GM18867 (cell line): Measurements from ENCODE around the gene ZNF132.
"Not testable (repeated sequence)": the region's sequence is repeated elsewhere in the genome, so short reads cannot be mapped to it uniquely, and the experiment has no call there.

ENCODE experiments used
- ATAC-seq: cut with Tn5 transposase; IDR thresholded peaks from one replicate; pipeline ENCODE4 v1.9.1; 2021; ENCODE audit warnings: mild to moderate bottlenecking, moderate library complexity; ENCODE audit not compliant: unreplicated experiment

ZNF132 gene

DNA sequence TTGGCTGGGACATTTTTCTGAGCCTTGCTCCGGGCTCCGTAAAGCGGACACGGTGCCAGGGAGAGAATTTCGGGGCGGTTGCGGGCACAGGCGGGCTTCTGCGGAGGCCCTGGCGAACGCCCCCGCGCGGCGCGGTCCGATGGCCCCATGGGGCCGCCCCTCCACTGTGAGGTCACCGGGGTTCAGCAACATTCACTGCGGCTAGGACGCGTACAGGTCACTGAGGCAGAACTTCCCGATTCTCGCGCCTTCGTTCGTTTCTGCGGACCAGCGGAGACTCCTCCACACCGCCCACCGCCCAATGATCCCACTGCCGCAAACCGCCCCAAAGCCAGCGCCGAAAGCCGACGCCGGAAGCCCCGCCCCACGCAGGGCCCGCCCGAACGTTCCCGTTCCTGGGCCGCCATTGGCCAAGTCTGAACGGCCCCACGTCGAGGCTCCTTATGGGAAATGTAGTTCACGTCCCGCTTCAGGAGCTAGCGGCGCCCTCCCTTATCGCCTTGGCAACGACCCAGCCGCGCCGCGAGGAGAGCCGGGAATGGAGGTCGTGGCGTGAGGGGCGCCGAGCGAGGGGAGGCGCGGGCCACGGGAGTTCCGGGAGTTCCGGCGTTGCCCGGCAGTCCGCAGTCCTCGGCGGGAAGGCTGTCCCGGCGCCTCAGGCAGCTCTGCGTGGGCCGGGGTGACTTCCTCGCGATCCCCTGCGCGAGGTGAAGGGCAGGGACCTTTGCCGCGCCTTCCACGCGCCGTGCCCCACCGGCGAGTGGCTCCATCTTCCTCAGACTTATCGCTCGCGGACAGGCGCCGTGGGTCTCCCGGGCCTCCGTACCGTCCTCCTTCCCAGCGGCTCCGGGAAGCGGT, 31.6 kb downstream of the ZNF132 start, which contains the start of gene ZNF584:
Gene ZNF584 (plus strand): TSS at position 498 of the 858 bp plus-strand sequence. CDS start 499 bp downstream, outside the sequence.
- ATAC-seq: peak; percentile 93

DNA sequence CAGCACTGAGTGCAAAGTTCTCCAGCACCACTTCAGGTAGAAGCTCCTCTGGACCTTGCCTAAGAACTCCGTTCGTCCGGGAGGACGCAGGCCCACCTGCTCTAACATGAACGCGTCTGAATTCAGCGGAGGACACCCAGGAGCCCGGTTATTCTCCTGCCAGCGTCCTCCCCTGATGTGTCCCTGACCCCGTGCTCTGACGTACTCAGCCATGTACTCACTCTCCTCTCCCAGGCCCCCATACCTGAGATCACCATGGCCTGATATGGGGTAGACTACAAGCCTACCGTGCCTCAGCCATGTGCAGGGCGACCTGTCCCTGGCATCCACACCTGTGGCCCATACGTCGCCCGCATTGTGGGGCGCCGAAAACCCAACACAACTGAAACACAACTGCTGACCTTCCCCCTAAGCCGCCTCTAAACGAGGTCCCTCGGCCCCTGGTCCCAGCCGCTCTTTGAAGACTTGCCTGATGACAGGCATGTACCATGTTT, 32.2 kb downstream of the ZNF132 start:
- ATAC-seq: peak; percentile 6

GRCh38 chr19:58406818-58407657, 32.9 kb downstream of the ZNF132 start:
- no peak for ATAC-seq

GRCh38 chr19:58403920-58404478, 36.0 kb downstream of the ZNF132 start:
- ATAC-seq: not testable (repeated sequence)

DNA sequence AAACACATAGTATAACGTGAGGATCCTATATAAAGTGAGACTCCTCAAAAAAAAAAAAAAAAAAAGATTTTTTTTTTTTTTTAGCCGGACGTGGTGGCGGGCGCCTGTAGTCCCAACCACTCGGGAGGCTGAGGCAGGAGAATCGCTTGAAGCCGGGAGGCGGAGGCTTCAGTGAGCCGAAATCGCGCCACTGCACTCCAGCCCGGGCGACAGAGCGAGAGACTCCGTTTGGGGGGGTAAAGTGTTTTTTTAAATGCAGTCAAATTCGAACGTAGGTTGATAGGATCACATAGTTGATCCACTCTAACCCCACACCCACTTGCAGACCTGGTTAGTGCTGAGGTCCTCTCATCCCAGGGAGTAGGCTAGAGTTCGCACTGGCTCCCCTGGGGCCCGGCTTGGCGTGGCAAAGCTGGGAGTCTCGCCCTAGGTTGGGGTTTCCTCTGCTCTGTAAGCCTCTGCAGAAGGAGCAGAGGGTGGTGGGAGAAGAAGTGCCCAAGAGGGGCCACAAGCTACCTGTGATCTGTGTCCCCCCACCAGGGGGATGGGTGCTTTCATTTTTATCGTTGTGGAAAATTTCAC, 38.0 kb downstream of the ZNF132 start:
- no peak for ATAC-seq

DNA sequence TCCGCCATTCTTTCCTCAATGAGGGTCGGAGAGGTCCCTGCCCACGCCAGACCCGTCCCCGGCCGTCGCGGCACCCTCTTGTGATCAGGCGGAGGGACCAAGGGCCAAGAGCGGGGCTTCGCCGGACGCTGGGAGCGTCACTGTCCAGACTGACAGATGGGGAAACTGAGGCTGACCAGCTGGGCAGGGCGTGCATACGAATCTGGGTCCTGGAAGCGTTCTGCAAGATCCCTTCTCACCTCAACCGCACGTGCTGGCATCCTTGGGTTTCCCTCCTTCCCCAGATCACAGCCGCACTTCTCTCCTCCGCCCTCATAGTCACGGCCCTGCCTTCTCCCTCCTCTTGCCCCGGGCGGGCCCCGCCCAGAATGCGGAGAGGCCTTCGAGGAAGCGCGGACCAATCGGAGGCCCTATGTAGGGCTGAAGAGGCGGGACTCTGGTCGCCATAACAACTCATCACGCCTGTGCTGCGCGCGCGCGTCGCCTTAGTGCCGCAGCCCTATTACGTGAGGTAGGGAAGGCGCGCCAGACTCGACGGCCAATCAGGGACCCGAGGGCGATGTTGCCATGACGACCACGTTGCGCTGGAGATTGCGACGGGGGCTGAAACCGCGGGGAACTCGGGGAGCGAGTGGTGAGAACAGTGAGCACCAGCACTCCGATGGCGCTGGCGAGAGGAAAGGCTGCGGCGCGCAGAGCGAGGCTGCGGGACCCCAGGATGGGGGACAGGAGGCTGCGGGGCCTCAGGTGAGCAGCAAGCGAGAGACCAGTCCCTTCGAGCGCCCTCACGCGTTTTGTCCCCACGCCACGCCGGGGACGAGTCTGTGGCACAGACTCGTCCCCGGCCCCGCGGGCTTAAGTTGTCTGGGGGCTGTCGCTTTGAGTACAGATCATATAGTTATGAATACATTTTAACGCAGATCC, 38.8 kb downstream of the ZNF132 start:
- ATAC-seq: peak; percentile 98

- ATAC-seq: no peak
These were observed 39.5 kb downstream of the ZNF132 start for GRCh38 chr19:58400316-58400915.

- ATAC-seq: no peak
These were observed 40.0 kb downstream of the ZNF132 start for GRCh38 chr19:58399903-58400302.

GRCh38 chr19:58398545-58398944, 41.4 kb downstream of the ZNF132 start:
- no peak for ATAC-seq

- no peak for ATAC-seq
These were observed 41.9 kb downstream of the ZNF132 start for GRCh38 chr19:58398087-58398486.

DNA sequence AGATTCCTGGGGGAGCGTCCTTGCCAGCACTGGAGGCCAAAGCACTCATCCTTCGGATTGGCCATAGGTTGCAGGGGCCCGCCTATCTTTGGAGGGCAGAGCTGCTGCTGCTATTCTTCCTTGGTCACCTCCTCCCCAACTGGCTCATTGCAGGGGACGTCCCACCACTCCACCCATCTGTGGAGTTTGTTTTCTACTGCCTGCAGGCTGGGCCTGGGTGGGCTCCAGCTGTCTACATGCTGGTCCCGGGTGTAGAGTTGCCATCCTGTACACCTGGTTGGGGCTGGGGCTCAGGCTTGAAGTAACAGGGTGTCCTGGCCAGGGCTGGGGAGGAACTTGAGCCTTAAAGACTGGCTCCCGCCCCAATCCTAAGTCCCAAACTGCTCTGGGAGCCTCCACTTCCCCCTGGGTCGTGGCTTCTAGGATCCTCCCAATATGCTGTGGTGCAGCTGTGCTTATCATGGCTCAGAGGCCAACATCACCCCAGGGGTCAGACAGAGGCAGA, 42.4 kb downstream of the ZNF132 start:
- ATAC-seq: no peak

GRCh38 chr19:58396691-58397532, 43.0 kb downstream of the ZNF132 start:
- no peak for ATAC-seq

DNA sequence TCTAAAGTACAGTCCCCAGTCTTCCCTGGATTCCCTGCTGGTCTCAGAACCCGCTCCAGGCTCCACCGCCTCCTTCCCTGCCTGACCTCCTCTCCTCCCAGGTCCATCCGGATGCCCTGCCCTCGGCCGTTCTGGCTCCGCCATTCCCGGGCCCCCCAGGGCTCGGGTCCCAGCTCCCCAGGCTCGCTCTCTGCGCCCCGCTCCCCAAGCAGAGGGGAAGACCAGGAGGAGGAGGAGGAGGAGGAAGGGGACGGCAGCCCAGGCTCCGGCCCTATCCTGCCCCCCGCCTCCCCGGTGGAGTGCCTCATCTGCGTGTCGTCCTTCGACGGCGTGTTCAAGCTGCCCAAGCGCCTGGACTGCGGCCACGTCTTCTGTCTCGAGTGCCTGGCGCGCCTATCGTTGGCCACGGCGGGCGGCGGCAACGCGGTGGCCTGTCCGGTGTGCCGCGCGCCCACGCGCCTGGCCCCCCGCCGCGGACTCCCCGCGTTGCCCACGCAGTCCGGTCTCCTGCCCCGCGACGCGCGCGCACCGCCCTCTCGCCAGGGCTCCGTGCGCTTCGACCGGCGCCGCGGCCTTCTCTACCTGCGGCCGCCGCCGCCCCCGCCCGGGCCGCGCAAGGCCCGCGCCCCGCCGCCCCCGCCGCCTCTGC, 43.9 kb downstream of the ZNF132 start:
- no peak for ATAC-seq

DNA sequence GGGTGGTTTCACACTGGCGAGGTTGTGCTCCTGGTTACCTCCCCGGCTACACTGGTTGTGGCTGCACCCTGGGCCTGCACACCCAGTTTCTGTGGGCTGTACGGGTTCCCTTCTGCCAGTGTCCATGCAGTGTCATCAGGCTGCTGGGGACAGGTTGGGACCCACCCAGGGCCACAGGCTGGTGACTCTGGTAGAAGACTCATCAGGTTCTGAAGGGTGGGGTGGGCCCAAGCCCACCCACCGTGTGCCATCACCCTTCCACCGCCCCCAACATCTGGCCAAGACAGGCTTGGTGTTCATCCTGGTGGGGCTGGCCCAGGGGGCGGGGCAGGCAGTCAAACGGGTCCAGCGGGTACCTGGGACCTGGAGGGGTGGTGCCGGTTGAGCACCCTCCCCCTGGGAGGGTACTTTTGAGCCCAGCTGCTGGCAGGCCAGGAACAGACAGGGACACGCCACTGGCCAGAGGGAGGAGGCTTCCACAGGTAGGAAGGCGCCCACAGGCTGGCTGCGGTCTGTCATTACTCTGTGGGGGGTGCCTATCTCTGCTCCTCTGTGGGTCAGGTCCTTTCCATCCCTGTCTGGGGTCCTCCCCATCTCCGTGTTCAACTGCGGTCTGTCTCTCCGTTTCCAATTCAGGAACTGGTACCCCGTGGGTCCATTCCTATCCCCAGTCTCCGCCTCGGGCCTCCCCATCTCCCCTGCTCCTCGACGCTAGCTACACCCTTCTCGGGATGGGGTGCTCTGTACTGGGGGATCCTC, 44.6 kb downstream of the ZNF132 start, which contains the start of gene RNF225:
Gene RNF225 (plus strand): TSS at position 437 of the 759 bp plus-strand sequence. CDS start 434 bp downstream, outside the sequence.
- no peak for ATAC-seq

GRCh38 chr19:58394821-58395219, 45.1 kb downstream of the ZNF132 start:
- no peak for ATAC-seq

DNA sequence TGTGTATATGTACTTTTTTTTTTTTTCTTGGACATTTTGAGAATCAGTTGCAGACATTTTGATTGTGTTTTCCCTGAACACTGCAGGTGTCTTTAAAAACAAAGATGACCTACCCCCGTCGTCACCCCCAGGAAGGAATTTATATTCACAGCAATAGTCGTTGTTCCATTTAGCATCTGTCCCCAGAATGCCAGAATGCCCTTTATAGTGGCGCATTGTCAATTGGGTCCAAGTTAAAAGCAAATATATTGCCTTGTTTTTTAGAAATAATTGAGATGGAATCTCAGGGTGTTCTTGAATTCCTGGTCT, 46.3 kb downstream of the ZNF132 start:
- ATAC-seq: no peak
